Neural crest cell (in vitro differentiated cells): ENCODE data around the gene CUL5. TPM values are rescaled to one million over a fixed set of nuclear protein-coding genes. Genes with fewer than 3 reads are reported as not detected.
A peak's percentile ranks its signal among the peaks of the same experiment; 100 is the strongest.

Experiments used
- DNase-seq: peaks from one replicate; pipeline ENCODE4 v3.0.0; 2021; ENCODE audit warnings: low read depth, mixed read lengths, low spot score
- H3K27ac Mint-ChIP-seq: one replicate; pipeline ENCODE4 v1.8.0; 2021; ENCODE audit warnings: mild to moderate bottlenecking, mixed read lengths; ENCODE audit not compliant: unreplicated experiment
- H3K27me3 Mint-ChIP-seq: 2 replicates; pipeline ENCODE4 v1.8.0; 2021; ENCODE audit warnings: low read depth, mild to moderate bottlenecking, mixed read lengths
- H3K36me3 Mint-ChIP-seq: 2 replicates; pipeline ENCODE4 v1.8.0; 2021; ENCODE audit warnings: low read depth, mild to moderate bottlenecking, mixed read lengths
- H3K4me1 Mint-ChIP-seq: 2 replicates; pipeline ENCODE4 v1.8.0; 2021; ENCODE audit warnings: mixed read lengths
- H3K4me3 Mint-ChIP-seq: one replicate; pipeline ENCODE4 v1.8.0; 2021; ENCODE audit warnings: mild to moderate bottlenecking, mixed read lengths
- H3K9me3 Mint-ChIP-seq: 2 replicates; pipeline ENCODE4 v1.8.0; 2021; ENCODE audit warnings: mixed read lengths
- CTCF ChIP-seq: fragments of 200-600 bp; sonication (generic); conservative IDR thresholded peaks from 2 replicates; pipeline ENCODE4 v1.5.0; 2021; ENCODE audit warnings: antibody characterized with exemption, mild to moderate bottlenecking
- long read RNA-seq: library from polyadenylated mRNA; unstranded; transcript quantifications from one replicate; pipeline ENCODE4 v2.0.0, GENCODE V29; 2020
- total RNA-seq: library from RNA; stranded (reverse); gene quantifications from 2 replicates; pipeline ENCODE4 v1.2.1, GENCODE V29; 2021

Gene CUL5
- 42.9 and 46.3 TPM in 2 replicates for total RNA-seq
- long read RNA-seq, full-length matches to known transcripts = 38 of 211 reads
- long read RNA-seq, partial matches to known transcripts = 140 of 211 reads
- long read RNA-seq, other reads (novel, unspliced or antisense) = 33 of 211 reads

- peak within 1 kb of the TSS; percentile 100 for H3K27ac Mint-ChIP-seq
- peak; percentile 93 for DNase-seq
- H3K27me3 Mint-ChIP-seq = no peaks in the 10 kb centered on the region
- peaks cover 22% of the 10 kb centered on the region for H3K4me1 Mint-ChIP-seq
- no peak within 1 kb of the TSS for H3K4me3 Mint-ChIP-seq
- TF ChIP-seq CTCF = peak; percentile 85
- H3K9me3 Mint-ChIP-seq = no peaks in the 10 kb centered on the region
- no peaks in the 10 kb centered on the region for H3K36me3 Mint-ChIP-seq
Measured at GRCh38 chr11:108008656-108009496, at the start of gene CUL5. Gene CUL5 (plus strand): TSS chr11:108008898. CDS start chr11:108009349, 451 bp downstream.

- H3K4me3 Mint-ChIP-seq = no peak overlapping the region
- H3K27me3 Mint-ChIP-seq = no peaks in the 10 kb centered on the region
- peaks cover 4% of the 10 kb centered on the region for H3K36me3 Mint-ChIP-seq
- no peak for DNase-seq
- H3K27ac Mint-ChIP-seq = no peak overlapping the region
- TF ChIP-seq CTCF = no peak
- no peaks in the 10 kb centered on the region for H3K9me3 Mint-ChIP-seq
- peaks cover 16% of the 10 kb centered on the region for H3K4me1 Mint-ChIP-seq
Measured at GRCh38 chr11:107961480-107961879, 47.2 kb upstream of the CUL5 start.

GRCh38 chr11:107962181-107962580 is 46.5 kb upstream of the CUL5 start:
- no peak for DNase-seq
- Mint-ChIP-seq H3K27ac (no peak overlapping the region), H3K9me3 (no peaks in the 10 kb centered on the region), H3K4me1 (peaks cover 9% of the 10 kb centered on the region), H3K4me3 (no peak overlapping the region), H3K27me3 (no peaks in the 10 kb centered on the region), H3K36me3 (peaks cover 4% of the 10 kb centered on the region)
- no peak for TF ChIP-seq CTCF

- no peak for TF ChIP-seq CTCF
- Mint-ChIP-seq H3K27me3 (no peaks in the 10 kb centered on the region), H3K27ac (peak overlapping the region; percentile 67), H3K36me3 (peaks cover 9% of the 10 kb centered on the region), H3K4me1 (peaks cover 4% of the 10 kb centered on the region), H3K4me3 (no peak overlapping the region), H3K9me3 (no peaks in the 10 kb centered on the region)
- DNase-seq = no peak
Measured at GRCh38 chr11:107963091-107963490, 45.6 kb upstream of the CUL5 start.

GRCh38 chr11:107969219-107969618 is 39.5 kb upstream of the CUL5 start:
- TF ChIP-seq CTCF = no peak
- no peaks in the 10 kb centered on the region for H3K4me1 Mint-ChIP-seq

More at GRCh38 chr11:107969219-107969618, 39.5 kb upstream of the CUL5 start:
- Mint-ChIP-seq H3K9me3 (no peaks in the 10 kb centered on the region), H3K4me3 (no peak overlapping the region), H3K27me3 (no peaks in the 10 kb centered on the region), H3K36me3 (peaks cover 7% of the 10 kb centered on the region), H3K27ac (no peak overlapping the region)
- DNase-seq = no peak
